ENCODE data around the gene RAB7A. TPM values are rescaled to one million over a fixed set of nuclear protein-coding genes. Genes with fewer than 3 reads are reported as not detected.
"Not testable (repeated sequence)": the region's sequence is repeated elsewhere in the genome, so short reads cannot be mapped to it uniquely, and the experiment has no call there.

The RAB7A gene
- total RNA-seq, 1 donor from 2014 or later, result 122 TPM

DNA sequence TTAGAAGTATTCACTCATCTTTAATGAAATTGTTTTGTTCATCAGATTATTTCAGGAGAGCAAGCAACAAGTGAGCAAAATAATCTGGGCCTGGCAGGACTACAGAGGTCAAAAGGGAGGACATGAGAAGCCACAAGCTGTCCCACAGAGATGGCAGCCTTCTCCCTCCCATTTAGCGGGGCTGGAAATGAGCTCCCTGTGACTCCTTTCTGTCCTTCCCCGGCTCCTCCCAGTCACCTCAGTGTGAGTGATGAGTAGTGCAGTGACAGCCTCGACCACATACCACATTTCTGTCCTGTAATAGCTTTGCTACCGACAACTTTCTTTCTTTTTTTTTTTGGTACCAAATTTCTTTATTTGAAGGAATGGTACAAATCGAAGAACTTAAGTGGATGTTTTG lies 38.0 kb downstream of the RAB7A start:
- intact Hi-C loops (cut with DNase I), result no loop called here
- Histone ChIP-seq H3K27me3 (no peaks in the 10 kb centered on the region), H3K4me3 (no peak overlapping the region), H3K4me1 (peaks cover 48% of the 10 kb centered on the region), H3K27ac (no peak overlapping the region), H3K9me3 (no peaks in the 10 kb centered on the region), H3K36me3 (no peaks in the 10 kb centered on the region)
- TF ChIP-seq, protein P1, sequence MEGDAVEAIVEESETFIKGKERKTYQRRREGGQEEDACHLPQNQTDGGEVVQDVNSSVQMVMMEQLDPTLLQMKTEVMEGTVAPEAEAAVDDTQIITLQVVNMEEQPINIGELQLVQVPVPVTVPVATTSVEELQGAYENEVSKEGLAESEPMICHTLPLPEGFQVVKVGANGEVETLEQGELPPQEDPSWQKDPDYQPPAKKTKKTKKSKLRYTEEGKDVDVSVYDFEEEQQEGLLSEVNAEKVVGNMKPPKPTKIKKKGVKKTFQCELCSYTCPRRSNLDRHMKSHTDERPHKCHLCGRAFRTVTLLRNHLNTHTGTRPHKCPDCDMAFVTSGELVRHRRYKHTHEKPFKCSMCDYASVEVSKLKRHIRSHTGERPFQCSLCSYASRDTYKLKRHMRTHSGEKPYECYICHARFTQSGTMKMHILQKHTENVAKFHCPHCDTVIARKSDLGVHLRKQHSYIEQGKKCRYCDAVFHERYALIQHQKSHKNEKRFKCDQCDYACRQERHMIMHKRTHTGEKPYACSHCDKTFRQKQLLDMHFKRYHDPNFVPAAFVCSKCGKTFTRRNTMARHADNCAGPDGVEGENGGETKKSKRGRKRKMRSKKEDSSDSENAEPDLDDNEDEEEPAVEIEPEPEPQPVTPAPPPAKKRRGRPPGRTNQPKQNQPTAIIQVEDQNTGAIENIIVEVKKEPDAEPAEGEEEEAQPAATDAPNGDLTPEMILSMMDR (IDR thresholded peaks at IDR 0.05), result no peak
- TF ChIP-seq POLR2A (IDR thresholded peaks at IDR 0.05) (no peak), POLR2AphosphoS5 (IDR thresholded peaks at IDR 0.05; ENCODE audit: insufficient read depth in 1 of 2, low read depth in 1 of 2) (no peak)
- DNase-seq (ENCODE audit: extremely low spot score in 2 of 2), result no peak

DNA sequence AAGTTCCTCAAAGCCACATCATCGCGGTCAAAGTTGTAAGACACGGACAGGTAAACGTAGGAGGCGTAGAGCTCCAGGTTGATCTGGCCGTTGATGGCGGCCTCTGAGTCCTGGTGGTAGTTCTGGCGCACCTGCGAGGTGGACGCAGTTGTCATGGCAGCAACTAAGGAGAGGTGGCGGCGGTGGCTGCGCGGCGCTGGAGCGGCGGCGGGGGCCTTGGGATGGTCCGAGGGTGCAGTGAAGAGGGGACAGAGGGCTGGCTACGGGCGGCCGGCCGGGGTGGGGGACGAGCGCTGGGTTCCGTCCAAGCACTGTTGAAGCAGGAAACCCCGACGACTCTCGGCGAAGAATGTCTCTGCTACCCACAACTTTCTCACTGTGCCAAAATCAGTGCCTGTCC lies 38.9 kb downstream of the RAB7A start:
- no peak for DNase-seq (ENCODE audit: extremely low spot score in 2 of 2)
- H3K27ac ChIP-seq, result no peak overlapping the region
- intact Hi-C loops (cut with DNase I), result no loop called here
- peaks cover 50% of the 10 kb centered on the region for H3K4me1 ChIP-seq
- H3K36me3 ChIP-seq, result no peaks in the 10 kb centered on the region
- H3K27me3 ChIP-seq, result no peaks in the 10 kb centered on the region
- no peaks in the 10 kb centered on the region for H3K9me3 ChIP-seq
- TF ChIP-seq, protein P1 (IDR thresholded peaks at IDR 0.05), result no peak
- TF ChIP-seq POLR2A (IDR thresholded peaks at IDR 0.05), result no peak
- no peak for TF ChIP-seq POLR2AphosphoS5 (IDR thresholded peaks at IDR 0.05; ENCODE audit: insufficient read depth in 1 of 2, low read depth in 1 of 2)
- no peak overlapping the region for H3K4me3 ChIP-seq

DNA sequence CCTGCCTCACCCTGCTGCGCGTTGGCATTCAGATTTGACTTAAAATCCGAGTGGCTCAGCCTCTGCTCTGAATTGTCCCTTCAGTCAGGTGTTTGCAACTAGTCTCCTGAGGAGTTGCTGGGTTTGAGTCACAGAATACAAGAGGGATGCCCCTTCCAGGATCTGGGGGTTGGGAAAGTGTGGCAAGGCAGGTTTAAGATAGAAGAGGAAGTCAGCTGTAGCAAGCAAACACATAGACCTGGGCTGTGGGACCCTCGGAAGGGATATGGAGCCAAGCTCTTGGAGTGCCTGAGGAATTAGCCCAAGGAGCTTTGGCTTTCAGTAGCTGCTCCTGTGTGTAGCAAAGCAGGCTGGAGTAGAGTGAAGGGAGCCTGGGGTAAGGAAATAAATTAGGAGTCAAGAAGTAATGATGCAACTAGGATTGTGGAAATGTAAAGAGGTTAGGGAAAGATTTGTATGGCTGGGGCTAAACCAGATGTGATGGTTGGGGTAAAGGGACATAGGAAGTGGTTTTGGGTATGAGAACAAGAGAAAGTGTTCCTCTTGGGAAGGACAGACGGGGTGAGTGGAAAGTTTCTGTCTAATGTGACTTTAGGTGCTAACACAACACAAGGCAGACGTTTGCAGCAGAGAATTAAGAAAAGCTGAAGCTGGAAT lies 41.2 kb downstream of the RAB7A start:
- DNase-seq (ENCODE audit: extremely low spot score in 2 of 2), result no peak
- Histone ChIP-seq H3K27ac (no peak overlapping the region), H3K36me3 (no peaks in the 10 kb centered on the region), H3K9me3 (no peaks in the 10 kb centered on the region), H3K27me3 (no peaks in the 10 kb centered on the region), H3K4me3 (no peak overlapping the region), H3K4me1 (peaks cover 51% of the 10 kb centered on the region)
- intact Hi-C loops (cut with DNase I), result no loop called here
- TF ChIP-seq, protein P1 (IDR thresholded peaks at IDR 0.05), result no peak
- TF ChIP-seq POLR2A (IDR thresholded peaks at IDR 0.05) (no peak), POLR2AphosphoS5 (IDR thresholded peaks at IDR 0.05; ENCODE audit: insufficient read depth in 1 of 2, low read depth in 1 of 2) (no peak)

- DNase-seq (ENCODE audit: extremely low spot score in 2 of 2), result no peak
These were observed 42.5 kb downstream of the RAB7A start for GRCh38 chr3:128768471-128768870.

GRCh38 chr3:128770387-128770786 lies 44.4 kb downstream of the RAB7A start:
- no peak overlapping the region for H3K27ac ChIP-seq
- DNase-seq (ENCODE audit: extremely low spot score in 2 of 2), result no peak
- H3K36me3 ChIP-seq, result no peaks in the 10 kb centered on the region
- no peak overlapping the region for H3K4me3 ChIP-seq
- no peak for TF ChIP-seq POLR2AphosphoS5 (IDR thresholded peaks at IDR 0.05; ENCODE audit: insufficient read depth in 1 of 2, low read depth in 1 of 2)
- TF ChIP-seq, protein P1 (IDR thresholded peaks at IDR 0.05), result no peak
- intact Hi-C loops (cut with DNase I), result no loop called here
- H3K27me3 ChIP-seq, result no peaks in the 10 kb centered on the region
- no peaks in the 10 kb centered on the region for H3K9me3 ChIP-seq
- peaks cover 57% of the 10 kb centered on the region for H3K4me1 ChIP-seq

More at GRCh38 chr3:128768471-128768870, 42.5 kb downstream of the RAB7A start:
- TF ChIP-seq, protein P1 (IDR thresholded peaks at IDR 0.05), result no peak
- TF ChIP-seq POLR2AphosphoS5 (IDR thresholded peaks at IDR 0.05; ENCODE audit: insufficient read depth in 1 of 2, low read depth in 1 of 2) (no peak), POLR2A (IDR thresholded peaks at IDR 0.05) (no peak)
- Histone ChIP-seq H3K4me3 (no peak overlapping the region), H3K27me3 (no peaks in the 10 kb centered on the region), H3K27ac (no peak overlapping the region), H3K36me3 (no peaks in the 10 kb centered on the region), H3K4me1 (peaks cover 51% of the 10 kb centered on the region), H3K9me3 (no peaks in the 10 kb centered on the region)
- intact Hi-C loops (cut with DNase I), result no loop called here

DNA sequence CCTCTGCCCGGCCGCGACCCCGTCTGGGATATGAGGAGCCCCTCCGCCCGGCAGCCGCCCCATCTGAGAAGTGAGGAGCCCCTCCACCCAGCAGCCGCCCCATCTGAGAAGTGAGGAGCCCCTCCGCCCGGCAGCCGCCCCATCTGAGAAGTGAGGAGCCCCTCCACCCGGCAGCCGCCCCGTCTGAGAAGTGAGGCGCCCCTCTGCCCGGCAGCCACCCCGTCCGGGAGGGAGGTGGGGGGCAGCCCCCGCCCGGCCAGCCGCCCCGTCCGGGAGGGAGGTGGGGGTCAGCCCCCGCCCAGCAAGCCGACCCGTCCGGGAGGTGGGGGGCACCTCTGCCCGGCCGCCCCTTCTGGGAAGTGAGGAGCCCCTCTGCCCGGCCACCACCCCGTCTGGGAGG lies 47.2 kb downstream of the RAB7A start:
- H3K4me1 ChIP-seq, result peaks cover 55% of the 10 kb centered on the region
- DNase-seq (ENCODE audit: extremely low spot score in 2 of 2); H3K27ac ChIP-seq; H3K9me3 ChIP-seq; H3K4me3 ChIP-seq; H3K36me3 ChIP-seq; intact Hi-C loops (cut with DNase I); H3K27me3 ChIP-seq: not testable (repeated sequence)

DNA sequence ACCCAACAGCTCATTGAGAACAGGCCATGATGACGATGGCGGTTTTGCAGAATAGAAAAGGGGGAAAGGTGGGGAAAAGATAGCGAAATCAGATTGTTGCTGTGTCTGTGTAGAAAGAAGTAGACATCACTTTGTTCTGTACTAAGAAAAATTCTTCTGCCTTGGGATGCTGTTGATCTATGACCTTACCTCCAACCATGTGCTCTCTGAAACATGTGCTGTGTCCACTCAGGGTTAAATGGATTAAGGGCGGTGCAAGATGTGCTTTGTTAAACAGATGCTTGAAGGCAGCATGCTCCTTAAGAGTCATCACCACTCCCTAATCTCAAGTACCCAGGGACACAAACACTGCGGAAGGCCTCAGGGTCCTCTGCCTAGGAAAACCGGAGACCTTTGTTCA lies 47.6 kb downstream of the RAB7A start:
- H3K4me1 ChIP-seq, result peaks cover 53% of the 10 kb centered on the region
- intact Hi-C loops (cut with DNase I); H3K27ac ChIP-seq; H3K36me3 ChIP-seq; H3K27me3 ChIP-seq; H3K9me3 ChIP-seq; H3K4me3 ChIP-seq; DNase-seq (ENCODE audit: extremely low spot score in 2 of 2): not testable (repeated sequence)
